Skeletal muscle cell (primary cell): ENCODE measurements around the gene PKN1.

Experiments
- DNase-seq: peaks from one replicate; pipeline ENCODE4 v3.0.0-alpha.2; 2010; ENCODE audit warnings: low read depth
- H3K4me3 ChIP-seq: 2 replicates; pipeline ENCODE4 v1.5.1; 2011; ENCODE audit warnings: low read depth, mild to moderate bottlenecking, control low read depth, low read length, moderate library complexity

PKN1 gene

GRCh38 chr19:14405758-14406644, 27.1 kb upstream of the PKN1 start:
- DNase-seq: peak; percentile 62
- peak overlapping the region; percentile 33 for H3K4me3 ChIP-seq

- H3K4me3 ChIP-seq: no peak overlapping the region
- no peak for DNase-seq
Measured at GRCh38 chr19:14406645-14407401, 26.3 kb upstream of the PKN1 start.

GRCh38 chr19:14407605-14408484, 25.3 kb upstream of the PKN1 start:
- DNase-seq: no peak
- no peak overlapping the region for H3K4me3 ChIP-seq

GRCh38 chr19:14408491-14409145, 24.5 kb upstream of the PKN1 start:
- no peak overlapping the region for H3K4me3 ChIP-seq
- DNase-seq: no peak

GRCh38 chr19:14409146-14410023, 23.7 kb upstream of the PKN1 start:
- DNase-seq: no peak
- H3K4me3 ChIP-seq: no peak overlapping the region

- no peak overlapping the region for H3K4me3 ChIP-seq
- DNase-seq: no peak
Measured at GRCh38 chr19:14410091-14411051, 22.7 kb upstream of the PKN1 start.

GRCh38 chr19:14411161-14411937, 21.8 kb upstream of the PKN1 start:
- no peak overlapping the region for H3K4me3 ChIP-seq
- no peak for DNase-seq

GRCh38 chr19:14411938-14412245, 21.2 kb upstream of the PKN1 start:
- no peak overlapping the region for H3K4me3 ChIP-seq
- DNase-seq: no peak

- DNase-seq: no peak
- H3K4me3 ChIP-seq: no peak overlapping the region
Measured at GRCh38 chr19:14412324-14412995, 20.6 kb upstream of the PKN1 start.

GRCh38 chr19:14412996-14413692, 20.0 kb upstream of the PKN1 start:
- no peak overlapping the region for H3K4me3 ChIP-seq
- no peak for DNase-seq

- DNase-seq: peak; percentile 52
- no peak overlapping the region for H3K4me3 ChIP-seq
Measured at GRCh38 chr19:14413693-14414181, 19.4 kb upstream of the PKN1 start.

- no peak overlapping the region for H3K4me3 ChIP-seq
- no peak for DNase-seq
Measured at GRCh38 chr19:14414926-14415690, 18.0 kb upstream of the PKN1 start.

- no peak for DNase-seq
- H3K4me3 ChIP-seq: no peak overlapping the region
Measured at GRCh38 chr19:14416817-14417231, 16.3 kb upstream of the PKN1 start.

GRCh38 chr19:14418856-14419105, 14.3 kb upstream of the PKN1 start:
- peak overlapping the region; percentile 90 for H3K4me3 ChIP-seq
- DNase-seq: no peak
